ENCODE measurements around the gene PARD6A.

PARD6A gene

GRCh38 chr16:67664871-67665270 is 4.1 kb downstream of the PARD6A start:
- H3K36me3 ChIP-seq (ENCODE audit: insufficient read depth, low read length): peaks cover 27% of the 10 kb centered on the region
- H3K9ac ChIP-seq (ENCODE audit: low read depth, low read length): no peak overlapping the region

GRCh38 chr16:67665598-67665997 is 4.8 kb downstream of the PARD6A start:
- Histone ChIP-seq H3K36me3 (ENCODE audit: insufficient read depth, low read length) (peaks cover 27% of the 10 kb centered on the region), H3K9ac (ENCODE audit: low read depth, low read length) (peak overlapping the region; percentile 94), H3K9me3 (ENCODE audit: insufficient read depth, low read length, severe bottlenecking) (no peaks in the 10 kb centered on the region), H3K27ac (ENCODE audit: low read length) (peak overlapping the region; percentile 62), H2AFZ (ENCODE audit: low read depth, low read length) (peak overlapping the region; percentile 66; the same call in 1 of the 2 replicates), H3K4me1 (ENCODE audit: insufficient read depth, low read length) (peaks cover 43% of the 10 kb centered on the region), H3K27me3 (ENCODE audit: insufficient read depth, low read length, poor library complexity) (no peaks in the 10 kb centered on the region), H3K79me2 (ENCODE audit: insufficient read depth, low read length) (peaks cover 10% of the 10 kb centered on the region), H3K4me2 (ENCODE audit: insufficient read depth, low read length) (peak overlapping the region; percentile 100), H4K20me1 (ENCODE audit: insufficient read depth, low read length) (0 out of 2 replicates have a peak, but pooled peaks cover 2% of the 10 kb centered on the region), H3K4me3 (ENCODE audit: low read depth in 1 of 2, low read length in 2 of 2) (peak overlapping the region; percentile 85 to 96; a peak in 3 of 4 replicates)
- TF ChIP-seq, protein P1, sequence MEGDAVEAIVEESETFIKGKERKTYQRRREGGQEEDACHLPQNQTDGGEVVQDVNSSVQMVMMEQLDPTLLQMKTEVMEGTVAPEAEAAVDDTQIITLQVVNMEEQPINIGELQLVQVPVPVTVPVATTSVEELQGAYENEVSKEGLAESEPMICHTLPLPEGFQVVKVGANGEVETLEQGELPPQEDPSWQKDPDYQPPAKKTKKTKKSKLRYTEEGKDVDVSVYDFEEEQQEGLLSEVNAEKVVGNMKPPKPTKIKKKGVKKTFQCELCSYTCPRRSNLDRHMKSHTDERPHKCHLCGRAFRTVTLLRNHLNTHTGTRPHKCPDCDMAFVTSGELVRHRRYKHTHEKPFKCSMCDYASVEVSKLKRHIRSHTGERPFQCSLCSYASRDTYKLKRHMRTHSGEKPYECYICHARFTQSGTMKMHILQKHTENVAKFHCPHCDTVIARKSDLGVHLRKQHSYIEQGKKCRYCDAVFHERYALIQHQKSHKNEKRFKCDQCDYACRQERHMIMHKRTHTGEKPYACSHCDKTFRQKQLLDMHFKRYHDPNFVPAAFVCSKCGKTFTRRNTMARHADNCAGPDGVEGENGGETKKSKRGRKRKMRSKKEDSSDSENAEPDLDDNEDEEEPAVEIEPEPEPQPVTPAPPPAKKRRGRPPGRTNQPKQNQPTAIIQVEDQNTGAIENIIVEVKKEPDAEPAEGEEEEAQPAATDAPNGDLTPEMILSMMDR (IDR thresholded peaks at IDR 0.05; ENCODE audit: borderline replicate concordance, extremely low read depth, low read length, poor library complexity, severe bottlenecking): no peak
- no peak for TF ChIP-seq EZH2 (IDR thresholded peaks at IDR 0.05; ENCODE audit: borderline replicate concordance, low read depth, low read length, severe bottlenecking)
- no peak for DNase-seq
- no peak for ATAC-seq (ENCODE audit: insufficient read depth, low read depth)

More at GRCh38 chr16:67664871-67665270, 4.1 kb downstream of the PARD6A start:
- H3K27ac ChIP-seq (ENCODE audit: low read length): no peak overlapping the region
- H3K4me1 ChIP-seq (ENCODE audit: insufficient read depth, low read length): peaks cover 43% of the 10 kb centered on the region
- no peak overlapping the region for H3K4me3 ChIP-seq (ENCODE audit: low read depth in 1 of 2, low read length in 2 of 2)
- H3K27me3 ChIP-seq (ENCODE audit: insufficient read depth, low read length, poor library complexity): no peaks in the 10 kb centered on the region
- H3K9me3 ChIP-seq (ENCODE audit: insufficient read depth, low read length, severe bottlenecking): no peaks in the 10 kb centered on the region
- peak overlapping the region; percentile 29; the same call in 1 of the 2 replicates for H3K4me2 ChIP-seq (ENCODE audit: insufficient read depth, low read length)
- H3K79me2 ChIP-seq (ENCODE audit: insufficient read depth, low read length): peaks cover 11% of the 10 kb centered on the region
- no peak overlapping the region for H2AFZ ChIP-seq (ENCODE audit: low read depth, low read length)
- ATAC-seq (ENCODE audit: insufficient read depth, low read depth): no peak
- 0 out of 2 replicates have a peak, but pooled peaks cover 2% of the 10 kb centered on the region for H4K20me1 ChIP-seq (ENCODE audit: insufficient read depth, low read length)
- TF ChIP-seq, protein P1 (IDR thresholded peaks at IDR 0.05; ENCODE audit: borderline replicate concordance, extremely low read depth, low read length, poor library complexity, severe bottlenecking): no peak
- TF ChIP-seq EZH2 (IDR thresholded peaks at IDR 0.05; ENCODE audit: borderline replicate concordance, low read depth, low read length, severe bottlenecking): no peak
- DNase-seq: no peak

DNA sequence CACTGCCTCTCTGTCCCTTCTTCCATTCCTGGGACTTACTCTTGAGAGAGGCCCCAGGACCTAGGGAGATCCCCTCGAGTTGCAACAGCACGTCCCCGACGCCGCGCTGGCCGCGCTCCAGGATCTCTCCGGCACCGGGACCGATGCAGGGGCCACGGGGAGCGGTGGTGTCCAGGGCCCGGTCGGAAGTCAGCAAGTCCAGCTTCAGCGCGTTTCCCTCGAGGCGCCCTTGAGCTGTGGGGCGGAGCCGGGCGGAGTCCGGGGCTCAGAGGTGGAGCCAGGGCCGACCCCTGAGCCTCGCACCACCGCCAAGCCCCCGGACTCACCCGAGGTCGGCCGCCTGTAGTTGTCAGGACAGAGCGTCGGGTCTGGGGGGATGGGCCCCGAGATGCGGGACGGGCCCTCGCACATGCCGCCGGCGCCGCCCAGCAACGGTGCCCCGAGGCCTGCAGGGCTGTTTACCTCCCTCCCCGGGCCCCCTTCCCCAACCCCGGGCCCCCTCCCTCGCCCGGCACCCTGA is 5.3 kb downstream of the PARD6A start:
- DNase-seq: no peak
- Histone ChIP-seq H3K27me3 (ENCODE audit: insufficient read depth, low read length, poor library complexity) (no peaks in the 10 kb centered on the region), H2AFZ (ENCODE audit: low read depth, low read length) (peak overlapping the region; percentile 98), H3K4me3 (ENCODE audit: low read depth in 1 of 2, low read length in 2 of 2) (peak overlapping the region; percentile 85 to 96; a peak in 3 of 4 replicates), H3K27ac (ENCODE audit: low read length) (peak overlapping the region; percentile 84), H3K9ac (ENCODE audit: low read depth, low read length) (peak overlapping the region; percentile 94), H3K79me2 (ENCODE audit: insufficient read depth, low read length) (peaks cover 10% of the 10 kb centered on the region), H4K20me1 (ENCODE audit: insufficient read depth, low read length) (0 out of 2 replicates have a peak, but pooled peaks cover 2% of the 10 kb centered on the region), H3K4me2 (ENCODE audit: insufficient read depth, low read length) (peak overlapping the region; percentile 100), H3K9me3 (ENCODE audit: insufficient read depth, low read length, severe bottlenecking) (no peaks in the 10 kb centered on the region), H3K36me3 (ENCODE audit: insufficient read depth, low read length) (peaks cover 27% of the 10 kb centered on the region), H3K4me1 (ENCODE audit: insufficient read depth, low read length) (peaks cover 41% of the 10 kb centered on the region)
- TF ChIP-seq, protein P1 (IDR thresholded peaks at IDR 0.05; ENCODE audit: borderline replicate concordance, extremely low read depth, low read length, poor library complexity, severe bottlenecking): no peak
- no peak for TF ChIP-seq EZH2 (IDR thresholded peaks at IDR 0.05; ENCODE audit: borderline replicate concordance, low read depth, low read length, severe bottlenecking)
- peak; percentile 32 for ATAC-seq (ENCODE audit: insufficient read depth, low read depth)
